GM12878 (cell line): Measurements from ENCODE around the gene ZBTB16. TPM values are rescaled to one million over a fixed set of nuclear protein-coding genes. Genes with fewer than 3 reads are reported as not detected.

Experiments used
- ATAC-seq: fragments of 200-7000 bp; cut with Tn5 transposase; 3 replicates; pipeline ENCODE4 v1.9.1; 2020; ENCODE audit warnings: mild to moderate bottlenecking, moderate library complexity
- BruUV-seq: library from RNA; stranded (reverse); fragments of 400-500 nt; replicated peaks from 2 replicates; lab custom pipeline; 2021; lab: Mats Ljungman, UMichigan
- CTCF ChIA-PET: fragments of 300-600 bp; sonication (Branson Sonifier 250); formaldehyde crosslinking; extraction: SDS; loops from one replicate; lab custom pipeline; 2021; ENCODE audit warnings: inconsistent platforms; lab: Yijun Ruan, JAX
- POLR2A ChIA-PET: fragments of 350-600 bp; formaldehyde crosslinking; extraction: SDS; loops from one replicate; lab custom pipeline; 2021; ENCODE audit warnings: inconsistent platforms; lab: Charles Lee
- RAD21 ChIA-PET: fragments of 300-600 bp; sonication (Branson Sonifier 250); formaldehyde crosslinking; loops from one replicate; lab custom pipeline; 2023; ENCODE audit warnings: antibody characterized with exemption; ENCODE audit not compliant: unreplicated experiment; lab: Charles Lee
- SMC1A ChIA-PET: fragments of 300-600 bp; sonication (Branson Sonifier 250); formaldehyde crosslinking; loops from one replicate; lab custom pipeline; 2023; ENCODE audit not compliant: unreplicated experiment, uncharacterized antibody; lab: Charles Lee
- DNase-seq: peaks from one replicate; pipeline ENCODE4 v3.0.0-alpha.2; 2011; ENCODE audit warnings: low read depth, low spot score
- FAIRE-seq: peaks from 3 replicates; lab custom pipeline; 2011; peaks lifted over from hg19 to GRCh38; lab: Jason Lieb, UNC
- H2AFZ ChIP-seq: 2 replicates; pipeline ENCODE4 v1.6.0; 2011; ENCODE audit warnings: low read depth, low read length, control low read depth; ENCODE audit not compliant: control insufficient read depth
- H3K27ac ChIP-seq: 2 replicates; pipeline ENCODE4 v1.5.1; 2011; ENCODE audit warnings: control low read depth; ENCODE audit not compliant: control insufficient read depth, insufficient read depth
- H3K27me3 ChIP-seq, 2 experiments: replicated peaks in 1 of 2; 2 replicates each; pipeline versions ENCODE4 v1.6.0 to v1.6.1; 2011; ENCODE audit warnings: low read length in 1 of 2; ENCODE audit not compliant: control insufficient read depth in 2 of 2, insufficient read depth in 2 of 2
- H3K36me3 ChIP-seq, 2 experiments: 2 replicates each; pipeline ENCODE4 v1.5.1; 2011; ENCODE audit warnings: low read length in 1 of 2; ENCODE audit not compliant: control insufficient read depth in 2 of 2, insufficient read depth in 2 of 2
- H3K4me1 ChIP-seq: 2 replicates; pipeline ENCODE4 v1.6.1; 2011; ENCODE audit warnings: mild to moderate bottlenecking, low read length, moderate library complexity, mixed read lengths; ENCODE audit not compliant: control insufficient read depth, insufficient read depth
- H3K4me2 ChIP-seq: 2 replicates; pipeline ENCODE4 v1.6.0; 2011; ENCODE audit warnings: control low read depth; ENCODE audit not compliant: control insufficient read depth, insufficient read depth
- H3K4me3 ChIP-seq: fragments of 200-600 bp; sonication (generic); 2 replicates; pipeline ENCODE4 v1.5.1; 2016
- H3K79me2 ChIP-seq: 2 replicates; pipeline ENCODE4 v1.6.0; 2011; ENCODE audit warnings: low read length; ENCODE audit not compliant: control insufficient read depth, insufficient read depth
- H3K9ac ChIP-seq: 2 replicates; pipeline ENCODE4 v1.8.0; 2011; ENCODE audit warnings: low read length, control low read depth, mixed read lengths; ENCODE audit not compliant: control insufficient read depth, insufficient read depth
- H3K9me3 ChIP-seq: replicated peaks from 3 replicates; pipeline ENCODE4 v1.5.1; 2011; ENCODE audit warnings: mild to moderate bottlenecking, low read length; ENCODE audit not compliant: control insufficient read depth, insufficient read depth
- H4K20me1 ChIP-seq: 2 replicates; pipeline ENCODE4 v1.6.0; 2011; ENCODE audit not compliant: control insufficient read depth, insufficient read depth
- ATF3 ChIP-seq: IDR thresholded peaks from 2 replicates; pipeline ENCODE4 v1.6.1; 2011; ENCODE audit warnings: low read depth, mild to moderate bottlenecking, low read length, moderate library complexity, borderline replicate concordance; ENCODE audit errors: extremely low read depth
- EZH2 ChIP-seq: IDR thresholded peaks from 2 replicates; pipeline ENCODE4 v1.6.1; 2012; ENCODE audit warnings: low read depth, mild to moderate bottlenecking, control low read depth, inconsistent platforms, low read length, borderline replicate concordance; ENCODE audit not compliant: control insufficient read depth
- MYB ChIP-seq: fragments of 150-350 bp; IDR thresholded peaks from 2 replicates; pipeline ENCODE4 v1.6.1; 2014; ENCODE audit warnings: mild to moderate bottlenecking, low read depth, low read length, borderline replicate concordance
- SREBF1 ChIP-seq: IDR thresholded peaks from 2 replicates; pipeline ENCODE4 v1.6.1; 2012; ENCODE audit warnings: mild to moderate bottlenecking, low read length
- ZNF217 ChIP-seq: fragments of 450-650 bp; IDR thresholded peaks from 2 replicates; pipeline ENCODE4 v1.6.1; 2017; ENCODE audit warnings: antibody characterized with exemption, mild to moderate bottlenecking
- WGBS: methylation state at CpG from one replicate; pipeline ENCODE4 v1.1.6; 2016; ENCODE audit warnings: low lambda C conversion rate; ENCODE audit not compliant: insufficient replicate concordance, insufficient coverage; ENCODE audit errors: missing lambda C conversion rate; 5-methylcytosine and 5-hydroxymethylcytosine counted together
- in situ Hi-C: fragments of 300-500 bp; cut with MboI; formaldehyde crosslinking; loops from 9 replicates; pipeline ENCODE4 v1.14.3; 2018; ENCODE audit warnings: mixed read lengths
- intact Hi-C: fragments of 100-400 bp; cut with micrococcal nuclease; formaldehyde crosslinking; loops from one replicate; pipeline ENCODE4 v1.14.2; 2022; ENCODE audit not compliant: unreplicated experiment
- polyA plus RNA-seq, 11 experiments: library from polyadenylated mRNA; depleted of rRNA in 4 of 11; unstranded in 6 of 11; stranded (reverse) in 5 of 11; fragments of >200 nt; fragmentation: Nextera tagmentation in 4 of 11; fragmentation: Illumina TruSeq in 1 of 11; extraction: Ambion mirVana in 4 of 11; extraction: Trizol in 1 of 11; gene quantifications; 1 replicate in 1 of 11; 2 replicates in 10 of 11; pipeline versions ENCODE4 v1.2.1 to v1.2.3, GENCODE V29; 2011 to 2016; ENCODE audit warnings: inconsistent platforms in 2 of 11, missing spikeins in 2 of 11, low read depth in 1 of 11
- total RNA-seq, 4 experiments: library from RNA; depleted of rRNA in 3 of 4; stranded (reverse); fragments of >200 nt in 3 of 4; fragmentation: Illumina TruSeq in 1 of 4; extraction: Trizol in 1 of 4; gene quantifications; 2 replicates each; pipeline versions ENCODE4 v1.2.1 to v1.2.3, GENCODE V29; 2013 to 2021

The ZBTB16 gene
- total and polyA plus RNA-seq, 10 of the 15 experiments (the other 5 are each of a cell fraction or from before 2014, with no cell fraction given): 0.38 TPM; not detected in 9

- TF ChIP-seq ATF3 (no peak), MYB (no peak), SREBF1 (no peak), ZNF217 (no peak)
Observed at GRCh38 chr11:114271316-114271715, 211.8 kb downstream of the ZBTB16 start (continued).

- CTCF ChIA-PET: no interaction called here
- 0% methylated on average over 4 of the region's 4 CpGs for WGBS
- in situ Hi-C loops (no loop called here), intact Hi-C loops (no loop called here)
- no peak overlapping the region for H3K9ac ChIP-seq
- no TSS peak for BruUV-seq
- H3K79me2 ChIP-seq: no peaks in the 10 kb centered on the region
- H3K4me2 ChIP-seq: no peak overlapping the region
- SMC1A ChIA-PET: interaction anchor here (1.1 kb wide), 1 partner anchor 44 kb away, joined by 3 read pairs; no protein-coding TSS in a partner anchor
- no peak overlapping the region for H3K27ac ChIP-seq
- POLR2A ChIA-PET: no interaction called here
- no peak for TF ChIP-seq EZH2
- FAIRE-seq (no peak), DNase-seq (no peak), ATAC-seq (no peak)
- no peak overlapping the region for H3K4me3 ChIP-seq
- H2AFZ ChIP-seq: no peak overlapping the region
- RAD21 ChIA-PET: no interaction called here
- H3K9me3 ChIP-seq: no peaks in the 10 kb centered on the region
- H3K36me3 ChIP-seq: no peaks in the 10 kb centered on the region
- H3K4me1 ChIP-seq: no peaks in the 10 kb centered on the region
- peaks cover 2% of the 10 kb centered on the region in 2 experiments; a peak in 3 of 4 replicates for H3K27me3 ChIP-seq
- no peaks in the 10 kb centered on the region for H4K20me1 ChIP-seq
Observed at GRCh38 chr11:114272311-114272710, 212.8 kb downstream of the ZBTB16 start.
